Natural killer cell (primary cell): ENCODE measurements around the gene MYO9A. TPM values are rescaled to one million over a fixed set of nuclear protein-coding genes. Genes with fewer than 3 reads are reported as not detected.

Experiments used
- ATAC-seq, 3 donors: fragments of 150-1000 bp in 2 of 3; fragments of 200-7000 bp in 1 of 3; cut with Tn5 transposase; 1 replicate in 1 of 3; 2 replicates in 2 of 3; pipeline ENCODE4 v1.10.0; 2021; ENCODE audit warnings: mild to moderate bottlenecking in 2 of 3, moderate library complexity in 2 of 3
- DNase-seq, 2 donors: peaks; one replicate each; pipeline versions ENCODE4 v3.0.0 to v3.0.0-alpha.2; 2013 to 2021; ENCODE audit warnings: mixed read lengths in 1 of 2
- H3K27ac ChIP-seq: one replicate; pipeline ENCODE4 v1.5.1; 2013; ENCODE audit warnings: mild to moderate bottlenecking, low read length
- H3K27me3 ChIP-seq: one replicate; pipeline ENCODE4 v1.6.1; 2013; ENCODE audit warnings: low read length; ENCODE audit not compliant: control insufficient read depth, insufficient read depth
- H3K36me3 ChIP-seq: one replicate; pipeline ENCODE4 v1.6.1; 2013; ENCODE audit warnings: low read length; ENCODE audit not compliant: control insufficient read depth, insufficient read depth
- H3K4me1 ChIP-seq: one replicate; pipeline ENCODE4 v1.6.1; 2013; ENCODE audit warnings: low read length; ENCODE audit not compliant: control insufficient read depth, insufficient read depth
- H3K4me3 ChIP-seq: one replicate; pipeline ENCODE4 v1.5.1; 2013; ENCODE audit warnings: low read length
- H3K9me3 ChIP-seq: one replicate; pipeline ENCODE4 v1.6.1; 2013; ENCODE audit warnings: low read length; ENCODE audit not compliant: control insufficient read depth, insufficient read depth
- H3K27ac Mint-ChIP-seq, 2 donors: one replicate each; pipeline ENCODE4 v1.8.0; 2022; ENCODE audit warnings: mild to moderate bottlenecking in 2 of 2, mixed read lengths in 2 of 2, moderate library complexity in 1 of 2
- H3K27me3 Mint-ChIP-seq, 2 donors: one replicate each; pipeline ENCODE4 v1.8.0; 2022; ENCODE audit warnings: low read depth in 2 of 2, mixed read lengths in 2 of 2
- H3K36me3 Mint-ChIP-seq: one replicate; pipeline ENCODE4 v1.8.0; 2022; ENCODE audit warnings: mixed read lengths
- H3K4me1 Mint-ChIP-seq, 2 donors: one replicate each; pipeline ENCODE4 v1.8.0; 2022; ENCODE audit warnings: mixed read lengths in 2 of 2
- H3K4me3 Mint-ChIP-seq: one replicate; pipeline ENCODE4 v1.8.0; 2022; ENCODE audit warnings: mild to moderate bottlenecking, moderate library complexity, mixed read lengths
- H3K9me3 Mint-ChIP-seq, 2 donors: one replicate each; pipeline ENCODE4 v1.8.0; 2022; ENCODE audit warnings: mixed read lengths in 2 of 2
- CTCF ChIP-seq: fragments of 200-600 bp; IDR thresholded peaks from one replicate; pipeline ENCODE4 v1.8.0; 2022; ENCODE audit warnings: antibody characterized with exemption
- WGBS: methylation state at CpG from one replicate; pipeline ENCODE4 v1.1.7; 2013; ENCODE audit warnings: missing lambda C conversion rate; ENCODE audit not compliant: insufficient coverage; 5-methylcytosine and 5-hydroxymethylcytosine counted together
- intact Hi-C: fragments of 100-400 bp; cut with micrococcal nuclease; formaldehyde crosslinking; loops from one replicate; pipeline ENCODE4 v1.14.2; 2022
- total RNA-seq, 4 donors: library from RNA; stranded (reverse); fragments of 120-200 nt in 1 of 4; gene quantifications; one replicate each; pipeline versions ENCODE4 v1.2.3 to v1.2.4, GENCODE V29; 2013 to 2022

The MYO9A gene
- total RNA-seq, 3 donors from 2014 or later (not counting 1 experiment from before 2014, with no cell fraction given) = 36.3 to 40.4 (median 37.3) TPM

DNA sequence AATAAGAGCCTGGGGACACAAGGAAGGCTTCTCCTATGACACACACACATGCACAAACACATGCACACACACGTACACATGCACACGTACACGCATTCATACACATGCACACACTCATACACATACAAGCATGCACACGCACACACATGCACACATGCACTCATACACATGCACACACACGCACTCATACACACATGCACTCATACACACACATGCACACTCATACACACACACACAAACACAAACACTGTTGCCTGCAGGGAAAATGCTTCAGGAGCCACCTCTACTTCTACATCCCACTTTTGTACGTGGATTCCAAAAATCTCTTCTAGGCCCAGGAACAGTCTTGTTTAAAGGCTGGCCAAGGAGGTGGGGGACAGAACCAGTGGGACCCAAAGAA, 328.3 kb downstream of the MYO9A start:
- Mint-ChIP-seq H3K27me3 (peaks cover 6 to 7% of the 10 kb centered on the region in 2 donors), H3K4me3 (no peak overlapping the region), H3K4me1 (no peaks in the 10 kb centered on the region), H3K9me3 (no peaks in the 10 kb centered on the region), H3K36me3 (no peaks in the 10 kb centered on the region), H3K27ac (no peak overlapping the region)
- ATAC-seq = no peak
- Histone ChIP-seq H3K4me3 (no peak overlapping the region), H3K27me3 (no peaks in the 10 kb centered on the region), H3K27ac (no peak overlapping the region), H3K4me1 (no peaks in the 10 kb centered on the region), H3K9me3 (no peaks in the 10 kb centered on the region), H3K36me3 (no peaks in the 10 kb centered on the region)
- no peak for DNase-seq
- no peak for TF ChIP-seq CTCF
- intact Hi-C loops = no loop called here
- WGBS = 92% methylated on average over 6 of the region's 6 CpGs

- no peak overlapping the region for H3K27ac ChIP-seq
- H3K27me3 ChIP-seq = no peaks in the 10 kb centered on the region
- intact Hi-C loops = no loop called here
- no peaks in the 10 kb centered on the region for H3K36me3 ChIP-seq
- no peak for DNase-seq
- H3K4me3 ChIP-seq = no peak overlapping the region
- Mint-ChIP-seq H3K4me1 (no peaks in the 10 kb centered on the region), H3K36me3 (no peaks in the 10 kb centered on the region), H3K4me3 (no peak overlapping the region), H3K27ac (no peak overlapping the region), H3K27me3 (peaks cover 6 to 7% of the 10 kb centered on the region in 2 donors), H3K9me3 (no peaks in the 10 kb centered on the region)
- H3K9me3 ChIP-seq = no peaks in the 10 kb centered on the region
- no peak for TF ChIP-seq CTCF
- no peaks in the 10 kb centered on the region for H3K4me1 ChIP-seq
- no peak for ATAC-seq
- 92% methylated on average over 14 of the region's 15 CpGs for WGBS
Observed at GRCh38 chr15:71788646-71789579, 329.0 kb downstream of the MYO9A start.

DNA sequence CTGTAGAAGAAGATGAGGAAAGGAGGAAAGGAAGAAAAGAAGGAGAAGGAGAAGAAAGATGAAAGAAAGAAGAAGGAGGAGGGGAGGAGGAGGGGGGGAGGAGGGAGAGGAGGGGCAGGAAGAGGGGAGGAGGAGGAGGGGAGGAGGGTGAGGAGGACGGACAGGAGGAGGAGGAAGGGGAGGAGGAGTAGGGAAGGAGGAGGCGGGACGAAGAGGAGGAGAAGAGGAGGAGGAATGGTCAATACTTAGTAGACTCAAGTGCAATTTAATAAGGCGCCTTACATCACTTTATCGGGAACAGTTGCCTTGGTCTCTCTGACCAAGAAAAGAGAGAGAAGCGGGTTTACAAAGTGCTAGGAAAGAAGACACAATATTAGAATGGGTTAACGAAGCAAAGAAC, 331.3 kb downstream of the MYO9A start:
- H3K27ac ChIP-seq = no peak overlapping the region
- Mint-ChIP-seq H3K27me3 (peaks cover 3 to 6% of the 10 kb centered on the region in 2 donors), H3K9me3 (no peaks in the 10 kb centered on the region), H3K4me3 (no peak overlapping the region), H3K4me1 (no peaks in the 10 kb centered on the region), H3K36me3 (no peaks in the 10 kb centered on the region), H3K27ac (no peak overlapping the region)
- TF ChIP-seq CTCF = no peak
- no peaks in the 10 kb centered on the region for H3K27me3 ChIP-seq
- DNase-seq = no peak
- no peaks in the 10 kb centered on the region for H3K4me1 ChIP-seq
- no peak overlapping the region for H3K4me3 ChIP-seq
- H3K36me3 ChIP-seq = no peaks in the 10 kb centered on the region
- intact Hi-C loops = no loop called here
- no peak for ATAC-seq
- 83% methylated on average over 7 of the region's 7 CpGs for WGBS
- no peaks in the 10 kb centered on the region for H3K9me3 ChIP-seq
